HepG2 (cell line): ENCODE data around the gene PAQR7. TPM values are rescaled to one million over a fixed set of nuclear protein-coding genes. Genes with fewer than 3 reads are reported as not detected.

Experiments
- ARNT2 ChIP-seq: sonication (generic); formaldehyde crosslinking; IDR thresholded peaks from 2 replicates; pipeline ENCODE4 v1.8.0; 2022; ENCODE audit warnings: mild to moderate bottlenecking, low read depth, missing genetic modification reagents, moderate library complexity
- ERF ChIP-seq: IDR thresholded peaks from 2 replicates; pipeline ENCODE4 v1.6.1; 2018; ENCODE audit warnings: missing biosample characterization, missing genetic modification reagents
- FOXC1 ChIP-seq: sonication (generic); formaldehyde crosslinking; IDR thresholded peaks from 2 replicates; pipeline ENCODE4 v1.8.0; 2022; ENCODE audit warnings: mild to moderate bottlenecking, missing genetic modification reagents, borderline replicate concordance
- HOXA3 ChIP-seq: sonication (generic); formaldehyde crosslinking; IDR thresholded peaks from 2 replicates; pipeline ENCODE4 v1.5.0; 2020; ENCODE audit warnings: missing genetic modification reagents
- KAT8 ChIP-seq: IDR thresholded peaks from 2 replicates; pipeline ENCODE4 v1.6.1; 2016; ENCODE audit warnings: missing genetic modification reagents, missing compliant biosample characterization
- KDM2A ChIP-seq: sonication (generic); formaldehyde crosslinking; IDR thresholded peaks from 2 replicates; pipeline ENCODE4 v1.4.0; 2020; ENCODE audit warnings: low read depth, missing genetic modification reagents, borderline replicate concordance
- KDM5B ChIP-seq: sonication (generic); formaldehyde crosslinking; IDR thresholded peaks from 2 replicates; pipeline ENCODE4 v1.4.0; 2020; ENCODE audit warnings: missing genetic modification reagents, mild to moderate bottlenecking, borderline replicate concordance
- MXI1 ChIP-seq: IDR thresholded peaks from 3 replicates; pipeline ENCODE4 v1.6.1; 2012; ENCODE audit warnings: low read depth, low read length, inconsistent platforms, borderline replicate concordance
- NRL ChIP-seq: sonication (generic); formaldehyde crosslinking; IDR thresholded peaks from 2 replicates; pipeline ENCODE4 v1.5.0; 2020; ENCODE audit warnings: missing genetic modification reagents, mild to moderate bottlenecking, moderate library complexity, borderline replicate concordance
- PITX1 ChIP-seq: sonication (generic); formaldehyde crosslinking; IDR thresholded peaks from 2 replicates; pipeline ENCODE4 v1.5.1; 2020; ENCODE audit warnings: mild to moderate bottlenecking, missing genetic modification reagents
- RXRA ChIP-seq: sonication (generic); formaldehyde crosslinking; IDR thresholded peaks from 2 replicates; pipeline ENCODE4 v1.5.1; 2020; ENCODE audit warnings: missing genetic modification reagents
- SOX5 ChIP-seq: IDR thresholded peaks from 2 replicates; pipeline ENCODE4 v1.6.1; 2016; ENCODE audit warnings: borderline replicate concordance
- SP1 ChIP-seq, 2 experiments: fragments of 450-650 bp in 1 of 2; sonication (generic) in 1 of 2; formaldehyde crosslinking in 1 of 2; IDR thresholded peaks; 2 replicates each; pipeline versions ENCODE4 v1.4.0 to v1.6.1; 2016 to 2020; ENCODE audit warnings: missing genetic modification reagents in 1 of 2
- ZFX ChIP-seq: sonication (generic); formaldehyde crosslinking; IDR thresholded peaks from 2 replicates; pipeline ENCODE4 v1.4.0; 2020; ENCODE audit warnings: mild to moderate bottlenecking, low read depth, missing genetic modification reagents, moderate library complexity
- ZMYM4 ChIP-seq: sonication (generic); formaldehyde crosslinking; IDR thresholded peaks from 2 replicates; pipeline ENCODE4 v1.8.1; 2023; ENCODE audit warnings: mild to moderate bottlenecking, missing genetic modification reagents
- ZNF746 ChIP-seq: sonication (generic); formaldehyde crosslinking; IDR thresholded peaks from 2 replicates; pipeline ENCODE4 v1.8.0; 2022; ENCODE audit warnings: mild to moderate bottlenecking, missing genetic modification reagents
- polyA plus RNA-seq, 8 experiments: library from polyadenylated mRNA; depleted of rRNA in 3 of 8; stranded (reverse) in 7 of 8; unstranded in 1 of 8; fragments of >200 nt; fragmentation: Illumina TruSeq in 4 of 8; extraction: Trizol in 4 of 8; gene quantifications; 2 replicates each; pipeline versions ENCODE4 v1.2.1 to v1.2.3, GENCODE V29; 2011 to 2016; ENCODE audit warnings: low read depth in 4 of 8, missing spikeins in 1 of 8, mixed read lengths in 1 of 8; ENCODE audit not compliant: insufficient read depth in 1 of 8
- total RNA-seq, 5 experiments: library from RNA; depleted of rRNA; stranded (reverse); fragments of >200 nt; fragmentation: Illumina TruSeq; extraction: Trizol; gene quantifications; 2 replicates each; pipeline ENCODE4 v1.2.3, GENCODE V29; 2016; ENCODE audit warnings: low read depth in 1 of 5
- TF ChIP-seq, protein P1 (sequence below): sonication (generic); formaldehyde crosslinking; IDR thresholded peaks from 2 replicates; pipeline ENCODE4 v1.4.0; 2020; ENCODE audit warnings: missing genetic modification reagents
- TF ChIP-seq, protein P2 (sequence below): sonication (generic); formaldehyde crosslinking; IDR thresholded peaks from 2 replicates; pipeline ENCODE4 v1.4.0; 2020; ENCODE audit warnings: mild to moderate bottlenecking, missing genetic modification reagents
- TF ChIP-seq, protein P3 (sequence below): sonication (generic); formaldehyde crosslinking; IDR thresholded peaks from 2 replicates; pipeline ENCODE4 v1.5.1; 2020; ENCODE audit warnings: mild to moderate bottlenecking, missing genetic modification reagents, moderate library complexity
- TF ChIP-seq, protein P4 (sequence below): sonication (generic); formaldehyde crosslinking; IDR thresholded peaks from 2 replicates; pipeline ENCODE4 v1.5.1; 2020; ENCODE audit warnings: mild to moderate bottlenecking, missing genetic modification reagents, moderate library complexity

The PAQR7 gene
- total and polyA plus RNA-seq, 2 of the 13 experiments (the other 11 are each of a cell fraction or from before 2014, with no cell fraction given) = 13.2 to 16.6 TPM

GRCh38 chr1:25895365-25895990 lies 20.0 kb upstream of the PAQR7 start (continued):
- 0 out of 3 replicates have a peak, but pooled peaks have one; percentile 48 for TF ChIP-seq MXI1
- TF ChIP-seq ARNT2 = 0 out of 2 replicates have a peak, but pooled peaks have one; percentile 29
- TF ChIP-seq ZFX (CRISPR knock-in tag) = peak; percentile 34; the same call in 1 of the 2 replicates
- peak; percentile 43; the same call in 1 of the 2 replicates for TF ChIP-seq SOX5
- TF ChIP-seq ZNF746 (CRISPR knock-in tag) = peak; percentile 28; the same call in 1 of the 2 replicates
- TF ChIP-seq HOXA3 (CRISPR knock-in tag) = peak; percentile 27; the same call in 1 of the 2 replicates
- TF ChIP-seq, protein P1, sequence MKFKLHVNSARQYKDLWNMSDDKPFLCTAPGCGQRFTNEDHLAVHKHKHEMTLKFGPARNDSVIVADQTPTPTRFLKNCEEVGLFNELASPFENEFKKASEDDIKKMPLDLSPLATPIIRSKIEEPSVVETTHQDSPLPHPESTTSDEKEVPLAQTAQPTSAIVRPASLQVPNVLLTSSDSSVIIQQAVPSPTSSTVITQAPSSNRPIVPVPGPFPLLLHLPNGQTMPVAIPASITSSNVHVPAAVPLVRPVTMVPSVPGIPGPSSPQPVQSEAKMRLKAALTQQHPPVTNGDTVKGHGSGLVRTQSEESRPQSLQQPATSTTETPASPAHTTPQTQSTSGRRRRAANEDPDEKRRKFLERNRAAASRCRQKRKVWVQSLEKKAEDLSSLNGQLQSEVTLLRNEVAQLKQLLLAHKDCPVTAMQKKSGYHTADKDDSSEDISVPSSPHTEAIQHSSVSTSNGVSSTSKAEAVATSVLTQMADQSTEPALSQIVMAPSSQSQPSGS (CRISPR knock-in tag) = 0 out of 2 replicates have a peak, but pooled peaks have one; percentile 7
- TF ChIP-seq SP1 (IDR thresholded peaks at IDR 0.05) = no peak
- peak; percentile 73 for TF ChIP-seq SP1 (CRISPR knock-in tag; IDR thresholded peaks at IDR 0.05)
- 0 out of 2 replicates have a peak, but pooled peaks have one; percentile 29 for TF ChIP-seq NRL (CRISPR knock-in tag)
- TF ChIP-seq FOXC1 (CRISPR knock-in tag) = peak; percentile 62; the same call in 1 of the 2 replicates
- 0 out of 2 replicates have a peak, but pooled peaks have one; percentile 46 for TF ChIP-seq KAT8 (CRISPR knock-in tag)
- TF ChIP-seq, protein P2, sequence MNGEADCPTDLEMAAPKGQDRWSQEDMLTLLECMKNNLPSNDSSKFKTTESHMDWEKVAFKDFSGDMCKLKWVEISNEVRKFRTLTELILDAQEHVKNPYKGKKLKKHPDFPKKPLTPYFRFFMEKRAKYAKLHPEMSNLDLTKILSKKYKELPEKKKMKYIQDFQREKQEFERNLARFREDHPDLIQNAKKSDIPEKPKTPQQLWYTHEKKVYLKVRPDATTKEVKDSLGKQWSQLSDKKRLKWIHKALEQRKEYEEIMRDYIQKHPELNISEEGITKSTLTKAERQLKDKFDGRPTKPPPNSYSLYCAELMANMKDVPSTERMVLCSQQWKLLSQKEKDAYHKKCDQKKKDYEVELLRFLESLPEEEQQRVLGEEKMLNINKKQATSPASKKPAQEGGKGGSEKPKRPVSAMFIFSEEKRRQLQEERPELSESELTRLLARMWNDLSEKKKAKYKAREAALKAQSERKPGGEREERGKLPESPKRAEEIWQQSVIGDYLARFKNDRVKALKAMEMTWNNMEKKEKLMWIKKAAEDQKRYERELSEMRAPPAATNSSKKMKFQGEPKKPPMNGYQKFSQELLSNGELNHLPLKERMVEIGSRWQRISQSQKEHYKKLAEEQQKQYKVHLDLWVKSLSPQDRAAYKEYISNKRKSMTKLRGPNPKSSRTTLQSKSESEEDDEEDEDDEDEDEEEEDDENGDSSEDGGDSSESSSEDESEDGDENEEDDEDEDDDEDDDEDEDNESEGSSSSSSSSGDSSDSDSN (CRISPR knock-in tag) = peak; percentile 30; the same call in 1 of the 2 replicates
- TF ChIP-seq RXRA (CRISPR knock-in tag) = peak; percentile 16; the same call in 1 of the 2 replicates
- TF ChIP-seq, protein P3, sequence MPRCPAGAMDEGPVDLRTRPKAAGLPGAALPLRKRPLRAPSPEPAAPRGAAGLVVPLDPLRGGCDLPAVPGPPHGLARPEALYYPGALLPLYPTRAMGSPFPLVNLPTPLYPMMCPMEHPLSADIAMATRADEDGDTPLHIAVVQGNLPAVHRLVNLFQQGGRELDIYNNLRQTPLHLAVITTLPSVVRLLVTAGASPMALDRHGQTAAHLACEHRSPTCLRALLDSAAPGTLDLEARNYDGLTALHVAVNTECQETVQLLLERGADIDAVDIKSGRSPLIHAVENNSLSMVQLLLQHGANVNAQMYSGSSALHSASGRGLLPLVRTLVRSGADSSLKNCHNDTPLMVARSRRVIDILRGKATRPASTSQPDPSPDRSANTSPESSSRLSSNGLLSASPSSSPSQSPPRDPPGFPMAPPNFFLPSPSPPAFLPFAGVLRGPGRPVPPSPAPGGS (CRISPR knock-in tag) = no peak
- TF ChIP-seq KDM5B = peak; percentile 43; the same call in 1 of the 2 replicates
- TF ChIP-seq KDM2A (CRISPR knock-in tag) = peak; percentile 62; the same call in 1 of the 2 replicates
- TF ChIP-seq, protein P4, sequence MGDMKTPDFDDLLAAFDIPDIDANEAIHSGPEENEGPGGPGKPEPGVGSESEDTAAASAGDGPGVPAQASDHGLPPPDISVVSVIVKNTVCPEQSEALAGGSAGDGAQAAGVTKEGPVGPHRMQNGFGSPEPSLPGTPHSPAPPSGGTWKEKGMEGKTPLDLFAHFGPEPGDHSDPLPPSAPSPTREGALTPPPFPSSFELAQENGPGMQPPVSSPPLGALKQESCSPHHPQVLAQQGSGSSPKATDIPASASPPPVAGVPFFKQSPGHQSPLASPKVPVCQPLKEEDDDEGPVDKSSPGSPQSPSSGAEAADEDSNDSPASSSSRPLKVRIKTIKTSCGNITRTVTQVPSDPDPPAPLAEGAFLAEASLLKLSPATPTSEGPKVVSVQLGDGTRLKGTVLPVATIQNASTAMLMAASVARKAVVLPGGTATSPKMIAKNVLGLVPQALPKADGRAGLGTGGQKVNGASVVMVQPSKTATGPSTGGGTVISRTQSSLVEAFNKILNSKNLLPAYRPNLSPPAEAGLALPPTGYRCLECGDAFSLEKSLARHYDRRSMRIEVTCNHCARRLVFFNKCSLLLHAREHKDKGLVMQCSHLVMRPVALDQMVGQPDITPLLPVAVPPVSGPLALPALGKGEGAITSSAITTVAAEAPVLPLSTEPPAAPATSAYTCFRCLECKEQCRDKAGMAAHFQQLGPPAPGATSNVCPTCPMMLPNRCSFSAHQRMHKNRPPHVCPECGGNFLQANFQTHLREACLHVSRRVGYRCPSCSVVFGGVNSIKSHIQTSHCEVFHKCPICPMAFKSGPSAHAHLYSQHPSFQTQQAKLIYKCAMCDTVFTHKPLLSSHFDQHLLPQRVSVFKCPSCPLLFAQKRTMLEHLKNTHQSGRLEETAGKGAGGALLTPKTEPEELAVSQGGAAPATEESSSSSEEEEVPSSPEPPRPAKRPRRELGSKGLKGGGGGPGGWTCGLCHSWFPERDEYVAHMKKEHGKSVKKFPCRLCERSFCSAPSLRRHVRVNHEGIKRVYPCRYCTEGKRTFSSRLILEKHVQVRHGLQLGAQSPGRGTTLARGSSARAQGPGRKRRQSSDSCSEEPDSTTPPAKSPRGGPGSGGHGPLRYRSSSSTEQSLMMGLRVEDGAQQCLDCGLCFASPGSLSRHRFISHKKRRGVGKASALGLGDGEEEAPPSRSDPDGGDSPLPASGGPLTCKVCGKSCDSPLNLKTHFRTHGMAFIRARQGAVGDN (CRISPR knock-in tag) = peak; percentile 68
- peak; percentile 69 for TF ChIP-seq ZMYM4 (CRISPR knock-in tag)
- peak; percentile 43; the same call in 1 of the 2 replicates for TF ChIP-seq PITX1
- TF ChIP-seq ERF (CRISPR knock-in tag) = 0 out of 2 replicates have a peak, but pooled peaks have one; percentile 33
